Omental fat pad (tissue), 4 donors: ENCODE results near the gene CEACAM3. TPM values are rescaled to one million over a fixed set of nuclear protein-coding genes. Genes with fewer than 3 reads are reported as not detected.
"Not testable (repeated sequence)": the region's sequence is repeated elsewhere in the genome, so short reads cannot be mapped to it uniquely, and the experiment has no call there.

Experiments
- ATAC-seq: fragments of 150-250 bp; one replicate; pipeline ENCODE4 v1.9.1; 2016; ENCODE audit warnings: mild to moderate bottlenecking, moderate library complexity; ENCODE audit not compliant: low FRiP score
- DNase-seq: peaks from one replicate; pipeline ENCODE4 v3.0.0-alpha.2; 2019; ENCODE audit warnings: low spot score
- total RNA-seq, 4 donors: library from RNA; depleted of rRNA; stranded (reverse); fragments of >200 nt; gene quantifications; one replicate each; pipeline ENCODE4 v1.1.0, GENCODE V29; 2016
- TF ChIP-seq, protein P1 (sequence below), 3 donors: fragments of 450-650 bp; IDR thresholded peaks; one replicate each; pipeline ENCODE4 v1.5.1; 2016 to 2017; ENCODE audit warnings: antibody characterized with exemption in 3 of 3, mild to moderate bottlenecking in 3 of 3, moderate library complexity in 2 of 3

The CEACAM3 gene
- total RNA-seq, 4 donors from 2014 or later, result 20.3 TPM; not detected in 3

DNA sequence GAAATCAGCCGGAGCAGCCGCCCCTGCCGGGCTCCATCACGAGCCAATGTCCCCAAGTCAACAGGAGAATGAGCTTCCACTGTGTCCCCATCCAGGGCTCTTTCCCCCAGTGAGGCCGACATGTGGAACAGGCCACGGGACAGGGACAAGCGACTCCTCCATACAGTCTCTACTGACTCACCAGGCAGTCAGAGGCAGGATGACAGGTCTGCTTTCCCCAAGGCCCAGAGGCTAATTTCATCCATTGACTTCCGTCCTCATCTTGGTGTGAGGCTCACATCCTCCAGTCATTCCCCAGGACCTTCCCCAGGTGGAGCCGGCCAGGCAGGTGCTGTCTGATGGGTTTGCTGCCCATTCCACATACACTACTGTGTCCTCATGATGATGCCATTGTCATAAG is 37.5 kb upstream of the CEACAM3 start:
- DNase-seq (no peak), ATAC-seq (no peak)
- TF ChIP-seq, protein P1, sequence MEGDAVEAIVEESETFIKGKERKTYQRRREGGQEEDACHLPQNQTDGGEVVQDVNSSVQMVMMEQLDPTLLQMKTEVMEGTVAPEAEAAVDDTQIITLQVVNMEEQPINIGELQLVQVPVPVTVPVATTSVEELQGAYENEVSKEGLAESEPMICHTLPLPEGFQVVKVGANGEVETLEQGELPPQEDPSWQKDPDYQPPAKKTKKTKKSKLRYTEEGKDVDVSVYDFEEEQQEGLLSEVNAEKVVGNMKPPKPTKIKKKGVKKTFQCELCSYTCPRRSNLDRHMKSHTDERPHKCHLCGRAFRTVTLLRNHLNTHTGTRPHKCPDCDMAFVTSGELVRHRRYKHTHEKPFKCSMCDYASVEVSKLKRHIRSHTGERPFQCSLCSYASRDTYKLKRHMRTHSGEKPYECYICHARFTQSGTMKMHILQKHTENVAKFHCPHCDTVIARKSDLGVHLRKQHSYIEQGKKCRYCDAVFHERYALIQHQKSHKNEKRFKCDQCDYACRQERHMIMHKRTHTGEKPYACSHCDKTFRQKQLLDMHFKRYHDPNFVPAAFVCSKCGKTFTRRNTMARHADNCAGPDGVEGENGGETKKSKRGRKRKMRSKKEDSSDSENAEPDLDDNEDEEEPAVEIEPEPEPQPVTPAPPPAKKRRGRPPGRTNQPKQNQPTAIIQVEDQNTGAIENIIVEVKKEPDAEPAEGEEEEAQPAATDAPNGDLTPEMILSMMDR (IDR thresholded peaks at IDR 0.05), result no peak

DNA sequence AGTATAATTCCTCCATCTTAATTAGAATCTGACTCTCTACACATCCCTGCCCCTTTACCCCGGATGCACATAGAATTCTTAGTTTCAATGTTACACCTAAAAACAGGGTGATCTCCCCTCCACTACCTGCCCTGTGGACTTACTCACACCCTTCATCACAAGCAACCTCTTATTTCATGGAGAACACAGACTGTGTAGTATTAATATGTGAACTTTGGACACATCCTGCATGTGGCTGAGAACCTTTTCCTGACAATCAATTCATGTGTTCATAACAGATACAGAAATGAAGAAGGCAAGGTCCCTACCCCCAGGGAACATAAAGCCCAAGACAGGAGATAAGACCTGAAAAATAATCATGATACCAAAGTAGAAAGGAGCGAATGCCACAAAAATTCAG is 29.3 kb upstream of the CEACAM3 start:
- DNase-seq (no peak), ATAC-seq (no peak)
- TF ChIP-seq, protein P1 (IDR thresholded peaks at IDR 0.05), result no peak

DNA sequence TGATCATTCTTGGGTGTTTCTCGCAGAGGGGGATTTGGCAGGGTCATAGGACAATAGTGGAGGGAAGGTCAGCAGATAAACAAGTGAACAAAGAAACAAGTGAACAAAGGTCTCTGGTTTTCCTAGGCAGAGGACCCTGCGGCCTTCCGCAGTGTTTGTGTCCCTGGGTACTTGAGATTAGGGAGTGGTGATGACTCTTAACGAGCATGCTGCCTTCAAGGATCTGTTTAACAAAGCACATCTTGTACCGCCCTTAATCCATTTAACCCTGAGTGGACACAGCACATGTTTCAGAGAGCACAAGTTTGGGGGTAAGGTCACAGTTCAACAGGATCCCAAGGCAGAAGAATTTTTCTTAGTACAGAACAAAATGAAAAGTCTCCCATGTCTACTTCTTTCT is 28.3 kb upstream of the CEACAM3 start:
- DNase-seq, ATAC-seq: not testable (repeated sequence)

DNA sequence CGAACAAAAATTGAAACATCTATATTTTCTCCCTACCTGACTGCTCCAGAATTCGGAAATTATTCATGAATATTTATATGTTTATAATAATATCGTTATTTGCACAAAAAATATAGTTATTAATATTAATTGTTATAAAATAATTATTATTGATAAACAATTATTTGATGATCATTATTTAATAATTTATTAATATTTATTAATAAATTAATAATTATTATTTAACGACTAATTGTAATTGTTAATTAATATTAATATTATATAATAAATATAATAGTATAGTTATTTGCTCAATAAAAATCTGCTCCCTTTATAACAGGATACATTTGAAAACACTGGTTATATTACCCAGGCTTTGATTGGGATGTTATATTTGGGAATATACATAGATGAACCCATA is 26.8 kb upstream of the CEACAM3 start:
- ATAC-seq, result no peak
- DNase-seq, result no peak
- TF ChIP-seq, protein P1 (IDR thresholded peaks at IDR 0.05), result no peak

DNA sequence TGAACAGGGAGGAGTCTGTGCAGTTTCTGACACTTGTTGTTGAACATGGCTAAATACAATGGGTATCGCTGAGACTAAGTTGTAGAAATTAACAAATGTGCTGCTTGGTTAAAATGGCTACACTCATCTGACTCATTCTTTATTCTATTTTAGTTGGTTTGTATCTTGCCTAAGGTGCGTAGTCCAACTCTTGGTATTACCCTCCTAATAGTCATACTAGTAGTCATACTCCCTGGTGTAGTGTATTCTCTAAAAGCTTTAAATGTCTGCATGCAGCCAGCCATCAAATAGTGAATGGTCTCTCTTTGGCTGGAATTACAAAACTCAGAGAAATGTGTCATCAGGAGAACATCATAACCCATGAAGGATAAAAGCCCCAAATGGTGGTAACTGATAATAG is 25.0 kb upstream of the CEACAM3 start:
- TF ChIP-seq, protein P1 (IDR thresholded peaks at IDR 0.05), result no peak
- DNase-seq (no peak), ATAC-seq (no peak)

DNA sequence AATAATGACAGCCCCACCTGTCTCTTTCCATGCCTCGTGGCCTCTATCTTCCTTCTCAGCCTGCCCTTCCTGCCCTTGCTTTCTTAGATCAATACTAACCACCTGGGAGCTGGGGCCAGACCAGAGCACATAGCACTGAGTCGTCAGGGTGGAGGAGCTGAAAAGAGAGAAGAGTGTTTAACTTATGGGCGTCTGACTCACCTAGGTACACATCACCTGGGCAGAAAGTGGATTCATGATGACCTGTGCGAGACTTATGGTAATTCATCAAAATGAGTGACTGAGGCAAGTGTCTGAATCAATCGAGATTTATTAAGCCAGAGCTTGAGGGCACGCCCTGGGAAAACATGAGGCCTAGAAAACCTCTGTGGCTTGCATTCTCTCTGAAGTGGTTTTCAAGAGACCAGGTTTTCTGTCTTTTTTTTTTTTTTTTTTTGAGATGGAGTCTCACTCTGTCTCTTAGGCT is 21.8 kb upstream of the CEACAM3 start:
- DNase-seq, result no peak
- TF ChIP-seq, protein P1 (IDR thresholded peaks at IDR 0.05), result no peak
- no peak for ATAC-seq

DNA sequence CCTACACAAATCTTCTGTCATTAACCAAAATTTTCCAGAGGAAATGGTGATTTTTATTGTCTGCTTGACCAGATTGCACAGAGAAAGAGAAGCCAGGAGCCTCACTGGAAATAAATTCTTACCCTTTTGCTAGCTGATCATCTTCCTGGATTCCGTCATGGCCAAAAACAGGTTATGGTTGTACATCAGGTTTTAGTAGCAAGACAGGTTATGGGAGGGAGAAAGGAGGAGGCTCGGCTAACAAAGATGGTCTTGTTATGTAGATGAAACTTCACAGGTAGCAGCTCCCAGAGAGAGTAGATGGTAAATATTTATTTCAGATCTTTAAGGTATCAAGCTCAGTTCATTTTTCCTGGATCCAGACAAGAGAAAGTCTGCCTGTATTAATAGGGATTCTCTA is 19.7 kb upstream of the CEACAM3 start:
- TF ChIP-seq, protein P1 (IDR thresholded peaks at IDR 0.05), result no peak
- DNase-seq (no peak), ATAC-seq (no peak)

DNA sequence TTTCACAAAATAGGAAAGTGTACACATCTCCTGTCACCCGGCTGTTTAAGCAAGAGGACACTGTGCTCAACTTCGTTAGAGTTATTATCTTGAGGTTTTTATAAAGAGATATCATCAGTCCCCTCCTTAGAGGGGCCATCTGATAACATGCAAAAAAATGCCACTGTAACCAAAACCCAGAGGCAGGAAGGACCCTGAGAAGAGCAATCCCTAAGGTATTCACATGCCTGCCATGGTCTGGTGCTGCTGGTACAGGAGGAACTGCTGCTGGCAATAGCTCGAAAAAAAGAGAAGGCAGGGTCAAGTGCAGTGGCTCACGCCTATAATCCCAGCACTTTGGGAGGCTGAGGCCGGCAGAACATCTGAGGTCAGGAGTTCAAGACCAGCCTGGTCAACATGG is 12.8 kb upstream of the CEACAM3 start:
- DNase-seq (no peak), ATAC-seq (no peak)
- TF ChIP-seq, protein P1 (IDR thresholded peaks at IDR 0.05), result no peak
